ENCODE data around the gene ABCB7.
"Not testable (repeated sequence)": the region's sequence is repeated elsewhere in the genome, so short reads cannot be mapped to it uniquely, and the experiment has no call there.

Gene ABCB7

GRCh38 chrX:75155827-75156525 lies at the start of gene ABCB7:
TSS of gene ABCB7 (minus strand) at chrX:75156283. CDS start at chrX:75156272, 11 bp downstream.
- peak; percentile 8 to 21 for DNase-seq (ENCODE audit: low read depth in 1 of 2, low spot score in 1 of 2)

DNA sequence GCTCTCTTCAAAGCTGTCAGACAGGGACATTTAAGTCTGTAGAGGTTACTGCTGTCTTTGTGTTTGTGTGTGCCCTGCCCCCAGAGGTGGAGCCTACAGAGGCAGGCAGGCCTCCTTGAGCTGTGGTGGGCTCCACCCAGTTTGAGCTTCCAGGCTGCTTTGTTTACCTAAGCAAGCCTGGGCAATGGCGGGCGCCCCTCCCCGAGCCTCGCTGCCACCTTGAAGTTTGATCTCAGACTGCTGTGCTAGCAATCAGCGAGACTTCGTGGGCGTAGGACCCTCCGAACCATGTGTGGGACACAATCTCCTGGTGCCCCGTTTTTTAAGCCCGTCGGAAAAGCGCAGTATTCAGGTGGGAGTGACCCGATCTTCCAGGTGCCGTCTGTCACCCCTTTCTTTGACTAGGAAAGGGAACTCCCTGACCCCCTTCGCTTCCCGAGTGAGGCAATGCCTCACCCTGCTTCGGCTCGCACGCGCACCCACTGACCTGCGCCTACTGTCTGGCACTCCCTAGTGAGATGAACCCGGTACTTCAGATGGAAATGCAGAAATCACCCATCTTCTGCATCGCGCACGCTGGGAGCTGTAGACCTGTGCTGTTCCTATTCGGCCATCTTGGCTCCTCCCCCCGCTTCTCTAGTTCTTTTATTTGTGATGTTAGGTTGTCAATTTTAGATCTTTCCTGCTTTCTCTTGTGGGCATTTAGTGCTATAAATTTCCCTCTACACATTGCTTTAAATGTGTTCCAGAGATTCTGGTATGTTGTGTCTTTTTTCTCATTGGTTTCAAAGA lies 32.5 kb upstream of the ABCB7 start:
- not testable (repeated sequence) for DNase-seq (ENCODE audit: low read depth in 1 of 2, low spot score in 1 of 2)

GRCh38 chrX:75181721-75182120 lies 25.6 kb upstream of the ABCB7 start:
- DNase-seq (ENCODE audit: low read depth in 1 of 2, low spot score in 1 of 2), result no peak

- not testable (repeated sequence) for DNase-seq (ENCODE audit: low read depth in 1 of 2, low spot score in 1 of 2)
Measured at GRCh38 chrX:75179536-75180293, 23.6 kb upstream of the ABCB7 start.

GRCh38 chrX:75172257-75172890 lies 16.3 kb upstream of the ABCB7 start:
- not testable (repeated sequence) for DNase-seq (ENCODE audit: low read depth in 1 of 2, low spot score in 1 of 2)

- no peak for DNase-seq (ENCODE audit: low read depth in 1 of 2, low spot score in 1 of 2)
Measured at GRCh38 chrX:75158054-75158453, 2.0 kb upstream of the ABCB7 start.

GRCh38 chrX:75156531-75156945 lies 455 bp upstream of the ABCB7 start:
- DNase-seq (ENCODE audit: low read depth in 1 of 2, low spot score in 1 of 2), result no peak

DNA sequence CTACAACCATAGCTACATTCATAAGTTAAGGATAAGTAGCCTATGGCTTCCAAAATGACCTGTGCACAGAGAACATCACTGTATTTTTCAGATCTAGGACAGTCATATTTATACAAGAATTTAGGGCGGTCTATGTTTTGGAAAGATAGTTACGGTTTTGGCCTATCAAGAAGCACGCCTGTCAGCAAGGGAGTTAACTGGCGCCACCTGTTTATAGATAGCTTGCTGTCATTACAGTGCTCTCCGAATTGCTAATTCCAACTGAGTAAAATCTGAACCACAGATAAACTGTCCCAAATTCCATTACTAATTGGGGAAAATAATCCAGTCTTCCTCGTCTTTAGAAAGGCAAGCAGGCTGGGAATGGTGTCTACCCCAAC lies 646 bp downstream of the ABCB7 start:
- no peak for DNase-seq (ENCODE audit: low read depth in 1 of 2, low spot score in 1 of 2)

GRCh38 chrX:75154871-75155270 lies 1.2 kb downstream of the ABCB7 start:
- no peak for DNase-seq (ENCODE audit: low read depth in 1 of 2, low spot score in 1 of 2)

- no peak for DNase-seq (ENCODE audit: low read depth in 1 of 2, low spot score in 1 of 2)
Measured at GRCh38 chrX:75151827-75152592, 4.1 kb downstream of the ABCB7 start.

GRCh38 chrX:75149654-75150053 lies 6.4 kb downstream of the ABCB7 start:
- no peak for DNase-seq (ENCODE audit: low read depth in 1 of 2, low spot score in 1 of 2)

GRCh38 chrX:75132672-75133071 lies 23.4 kb downstream of the ABCB7 start:
- DNase-seq (ENCODE audit: low read depth in 1 of 2, low spot score in 1 of 2), result no peak

- DNase-seq (ENCODE audit: low read depth in 1 of 2, low spot score in 1 of 2), result no peak
Measured at GRCh38 chrX:75131973-75132627, 24.0 kb downstream of the ABCB7 start.

- DNase-seq (ENCODE audit: low read depth in 1 of 2, low spot score in 1 of 2), result not testable (repeated sequence)
Measured at GRCh38 chrX:75129069-75129468, 27.0 kb downstream of the ABCB7 start.

DNA sequence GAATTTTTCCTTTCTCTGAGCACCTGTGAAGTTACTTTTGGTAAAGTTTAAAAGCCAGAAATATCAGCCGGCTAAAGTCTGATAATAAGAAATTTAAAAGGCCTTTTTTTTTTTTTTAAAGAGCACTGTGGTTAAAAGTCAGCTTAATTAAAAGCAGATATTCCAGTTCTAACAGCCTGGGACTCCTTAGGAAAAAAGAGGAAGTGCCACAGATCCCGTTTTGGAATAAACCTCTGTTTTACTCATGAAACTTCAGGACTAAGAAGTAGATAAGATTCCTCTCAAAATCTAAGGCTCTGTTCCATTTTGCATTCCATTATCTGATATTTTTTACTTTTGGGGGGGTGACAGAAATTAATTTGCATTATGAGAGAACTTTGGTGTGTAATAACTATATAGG lies 37.8 kb downstream of the ABCB7 start:
- DNase-seq (ENCODE audit: low read depth in 1 of 2, low spot score in 1 of 2), result no peak

- DNase-seq (ENCODE audit: low read depth in 1 of 2, low spot score in 1 of 2), result no peak
Measured at GRCh38 chrX:75115707-75116413, 40.2 kb downstream of the ABCB7 start.

GRCh38 chrX:75114638-75115037 lies 41.4 kb downstream of the ABCB7 start:
- no peak for DNase-seq (ENCODE audit: low read depth in 1 of 2, low spot score in 1 of 2)

- DNase-seq (ENCODE audit: low read depth in 1 of 2, low spot score in 1 of 2), result no peak
Measured at GRCh38 chrX:75113664-75114063, 42.4 kb downstream of the ABCB7 start.

- no peak for DNase-seq (ENCODE audit: low read depth in 1 of 2, low spot score in 1 of 2)
Measured at GRCh38 chrX:75107863-75108509, 48.1 kb downstream of the ABCB7 start.
